GM18861 (cell line): ENCODE data around the gene C2orf92.
"Not testable (repeated sequence)": the region's sequence is repeated elsewhere in the genome, so short reads cannot be mapped to it uniquely, and the experiment has no call there.

Source experiments
- ATAC-seq: cut with Tn5 transposase; IDR thresholded peaks from one replicate; pipeline ENCODE4 v1.9.1; 2021; ENCODE audit not compliant: unreplicated experiment

C2orf92 gene

GRCh38 chr2:97659256-97660043 lies 10.1 kb upstream of the C2orf92 start:
- ATAC-seq, result no peak

GRCh38 chr2:97660044-97660774 lies 9.3 kb upstream of the C2orf92 start:
- no peak for ATAC-seq

GRCh38 chr2:97660775-97661389 lies 8.6 kb upstream of the C2orf92 start:
- ATAC-seq, result no peak

GRCh38 chr2:97661927-97662326 lies 7.6 kb upstream of the C2orf92 start:
- ATAC-seq, result no peak

GRCh38 chr2:97662386-97662894 lies 7.1 kb upstream of the C2orf92 start:
- ATAC-seq, result no peak

GRCh38 chr2:97662895-97663625 lies 6.5 kb upstream of the C2orf92 start:
- peak; percentile 34 for ATAC-seq

GRCh38 chr2:97663626-97663961 lies 5.9 kb upstream of the C2orf92 start:
- ATAC-seq, result no peak

GRCh38 chr2:97663962-97664635 lies 5.4 kb upstream of the C2orf92 start, which contains the start of gene ACTR1B:
ACTR1B (minus strand) TSS chr2:97664044; CDS start chr2:97663890, 154 bp downstream.
- ATAC-seq, result peak; percentile 90

GRCh38 chr2:97664636-97664970 lies 4.9 kb upstream of the C2orf92 start:
- ATAC-seq, result no peak

GRCh38 chr2:97670471-97670870 lies 958 bp downstream of the C2orf92 start:
- no peak for ATAC-seq

GRCh38 chr2:97671526-97671925 lies 2.0 kb downstream of the C2orf92 start:
- no peak for ATAC-seq

GRCh38 chr2:97672606-97673140 lies 3.2 kb downstream of the C2orf92 start:
- not testable (repeated sequence) for ATAC-seq

GRCh38 chr2:97673182-97673914 lies 3.8 kb downstream of the C2orf92 start:
- no peak for ATAC-seq

GRCh38 chr2:97673915-97674283 lies 4.4 kb downstream of the C2orf92 start:
- ATAC-seq, result no peak

- no peak for ATAC-seq
Observed at GRCh38 chr2:97675430-97676113, 6.1 kb downstream of the C2orf92 start.

- ATAC-seq, result no peak
Observed at GRCh38 chr2:97676620-97677019, 7.1 kb downstream of the C2orf92 start.

GRCh38 chr2:97677480-97677879 lies 8.0 kb downstream of the C2orf92 start:
- no peak for ATAC-seq

GRCh38 chr2:97678298-97678697 lies 8.8 kb downstream of the C2orf92 start:
- ATAC-seq, result no peak

GRCh38 chr2:97687235-97687634 lies 17.7 kb downstream of the C2orf92 start:
- not testable (repeated sequence) for ATAC-seq
